WTC11 (cell line): Measurements from ENCODE around the gene ARHGAP42. TPM values are rescaled to one million over a fixed set of nuclear protein-coding genes. Genes with fewer than 3 reads are reported as not detected.

ENCODE experiments used
- ATAC-seq: fragments of 200-7000 bp; cut with Tn5 transposase; 2 replicates; pipeline ENCODE4 v1.10.0; 2021; ENCODE audit warnings: mild to moderate bottlenecking, moderate library complexity
- CTCF ChIA-PET: fragments of 300-600 bp; sonication (Branson Sonifier 250); formaldehyde crosslinking; loops from one replicate; lab custom pipeline; 2021; ENCODE audit warnings: antibody characterized with exemption; lab: Charles Lee
- POLR2A ChIA-PET: fragments of 350-600 bp; sonication (Branson Sonifier 250); formaldehyde crosslinking; loops from one replicate; lab custom pipeline; 2021; ENCODE audit warnings: antibody characterized with exemption; lab: Charles Lee
- DNase-seq: peaks from one replicate; pipeline ENCODE4 v3.0.0; 2021; ENCODE audit warnings: low spot score
- H3K27ac Mint-ChIP-seq: 2 replicates; pipeline ENCODE4 v1.8.0; 2021; ENCODE audit warnings: mixed read lengths
- H3K27me3 Mint-ChIP-seq: 2 replicates; pipeline ENCODE4 v1.8.0; 2021; ENCODE audit warnings: low read depth, mild to moderate bottlenecking, moderate library complexity, mixed read lengths
- H3K36me3 Mint-ChIP-seq: 2 replicates; pipeline ENCODE4 v1.8.0; 2021; ENCODE audit warnings: mixed read lengths
- H3K4me1 Mint-ChIP-seq: 2 replicates; pipeline ENCODE4 v1.8.0; 2022; ENCODE audit warnings: mixed read lengths
- H3K4me3 Mint-ChIP-seq: 2 replicates; pipeline ENCODE4 v1.8.0; 2021; ENCODE audit warnings: mild to moderate bottlenecking, moderate library complexity, mixed read lengths
- H3K9me3 Mint-ChIP-seq: 2 replicates; pipeline ENCODE4 v1.8.0; 2021; ENCODE audit warnings: mixed read lengths
- ESRRA ChIP-seq: sonication (generic); formaldehyde crosslinking; IDR thresholded peaks from 2 replicates; pipeline ENCODE4 v1.8.1; 2022; ENCODE audit warnings: mild to moderate bottlenecking, missing genetic modification reagents, borderline replicate concordance
- FOXJ3 ChIP-seq: sonication (generic); formaldehyde crosslinking; IDR thresholded peaks from 2 replicates; pipeline ENCODE4 v1.9.0; 2021; ENCODE audit warnings: missing genetic modification reagents, mild to moderate bottlenecking, borderline replicate concordance
- FOXK1 ChIP-seq: sonication (generic); formaldehyde crosslinking; IDR thresholded peaks from 2 replicates; pipeline ENCODE4 v1.8.0; 2022; ENCODE audit warnings: mild to moderate bottlenecking, moderate library complexity, missing genetic modification reagents
- JAZF1 ChIP-seq: fragments of 250-450 bp; sonication (Bioruptor Pico); IDR thresholded peaks from 2 replicates; pipeline ENCODE4 v1.9.0; 2021; ENCODE audit warnings: moderate library complexity, mild to moderate bottlenecking, inconsistent platforms
- PRRX2 ChIP-seq: fragments of 250-450 bp; sonication (Bioruptor Pico); IDR thresholded peaks from 2 replicates; pipeline ENCODE4 v1.8.0; 2021; ENCODE audit warnings: mild to moderate bottlenecking
- SMAD3 ChIP-seq: sonication (generic); formaldehyde crosslinking; IDR thresholded peaks from 2 replicates; pipeline ENCODE4 v1.8.0; 2022; ENCODE audit warnings: missing genetic modification reagents, mild to moderate bottlenecking, borderline replicate concordance
- TCF7 ChIP-seq: sonication (generic); formaldehyde crosslinking; IDR thresholded peaks from 2 replicates; pipeline ENCODE4 v1.8.0; 2022; ENCODE audit warnings: mild to moderate bottlenecking, low read depth, missing genetic modification reagents, moderate library complexity
- TEAD1 ChIP-seq: sonication (generic); formaldehyde crosslinking; IDR thresholded peaks from 2 replicates; pipeline ENCODE4 v1.8.0; 2022; ENCODE audit warnings: mild to moderate bottlenecking, missing genetic modification reagents
- ZNF263 ChIP-seq: sonication (generic); formaldehyde crosslinking; IDR thresholded peaks from 2 replicates; pipeline ENCODE4 v1.8.1; 2022; ENCODE audit warnings: low read depth, mild to moderate bottlenecking, moderate library complexity, missing genetic modification reagents
- ZNF317 ChIP-seq: sonication (generic); formaldehyde crosslinking; IDR thresholded peaks from 2 replicates; pipeline ENCODE4 v1.8.1; 2023; ENCODE audit warnings: low read depth, mild to moderate bottlenecking, moderate library complexity, missing genetic modification reagents, borderline replicate concordance
- ZNF396 ChIP-seq: fragments of 250-450 bp; sonication (Bioruptor Pico); IDR thresholded peaks from 2 replicates; pipeline ENCODE4 v1.8.0; 2021; ENCODE audit warnings: mild to moderate bottlenecking, moderate library complexity, borderline replicate concordance
- ZNF423 ChIP-seq: fragments of 250-450 bp; sonication (Bioruptor Pico); IDR thresholded peaks from 2 replicates; pipeline ENCODE4 v2.1.2; 2022; ENCODE audit warnings: mild to moderate bottlenecking, moderate library complexity
- ZNF671 ChIP-seq: fragments of 250-450 bp; sonication (Bioruptor Pico); IDR thresholded peaks from 2 replicates; pipeline ENCODE4 v1.8.0; 2021; ENCODE audit warnings: mild to moderate bottlenecking
- total RNA-seq: library from RNA; stranded (reverse); gene quantifications from 3 replicates; pipeline ENCODE4 v1.2.3, GENCODE V29; 2021
- TF ChIP-seq, protein P1 (sequence below): sonication (generic); formaldehyde crosslinking; IDR thresholded peaks from 2 replicates; pipeline ENCODE4 v1.8.0; 2022; ENCODE audit warnings: mild to moderate bottlenecking, missing genetic modification reagents
- TF ChIP-seq, protein P2 (sequence below): sonication (generic); formaldehyde crosslinking; IDR thresholded peaks from 2 replicates; pipeline ENCODE4 v1.8.0; 2022; ENCODE audit warnings: mild to moderate bottlenecking, missing genetic modification reagents
- TF ChIP-seq, protein P3 (sequence below): fragments of 250-450 bp; sonication (Bioruptor Pico); IDR thresholded peaks from 2 replicates; pipeline ENCODE4 v1.9.0; 2021; ENCODE audit warnings: moderate library complexity, mild to moderate bottlenecking, inconsistent platforms, borderline replicate concordance
- TF ChIP-seq, protein P4 (sequence below): fragments of 250-450 bp; sonication (Bioruptor Pico); IDR thresholded peaks from 2 replicates; pipeline ENCODE4 v2.1.2; 2022; ENCODE audit warnings: mild to moderate bottlenecking, moderate library complexity
- TF ChIP-seq, protein P5 (sequence below): fragments of 250-450 bp; sonication (Bioruptor Pico); IDR thresholded peaks from 2 replicates; pipeline ENCODE4 v1.9.0; 2021; ENCODE audit warnings: mild to moderate bottlenecking
- TF ChIP-seq, protein P6 (sequence below): sonication (generic); formaldehyde crosslinking; IDR thresholded peaks from 2 replicates; pipeline ENCODE4 v1.8.1; 2022; ENCODE audit warnings: mild to moderate bottlenecking, missing genetic modification reagents, moderate library complexity, borderline replicate concordance
- TF ChIP-seq, protein P7 (sequence below): sonication (generic); formaldehyde crosslinking; IDR thresholded peaks from 2 replicates; pipeline ENCODE4 v1.8.0; 2023; ENCODE audit warnings: missing genetic modification reagents
- TF ChIP-seq, protein P8 (sequence below): fragments of 250-450 bp; sonication (Bioruptor Pico); conservative IDR thresholded peaks from 2 replicates; pipeline ENCODE4 v1.9.0; 2021; ENCODE audit warnings: mild to moderate bottlenecking
- TF ChIP-seq, protein P9 (sequence below): fragments of 250-450 bp; sonication (Bioruptor Pico); IDR thresholded peaks from 2 replicates; pipeline ENCODE4 v1.8.0; 2021; ENCODE audit warnings: mild to moderate bottlenecking

The ARHGAP42 gene
- total RNA-seq, 1 experiment from 2014 or later = 32.5 TPM

DNA sequence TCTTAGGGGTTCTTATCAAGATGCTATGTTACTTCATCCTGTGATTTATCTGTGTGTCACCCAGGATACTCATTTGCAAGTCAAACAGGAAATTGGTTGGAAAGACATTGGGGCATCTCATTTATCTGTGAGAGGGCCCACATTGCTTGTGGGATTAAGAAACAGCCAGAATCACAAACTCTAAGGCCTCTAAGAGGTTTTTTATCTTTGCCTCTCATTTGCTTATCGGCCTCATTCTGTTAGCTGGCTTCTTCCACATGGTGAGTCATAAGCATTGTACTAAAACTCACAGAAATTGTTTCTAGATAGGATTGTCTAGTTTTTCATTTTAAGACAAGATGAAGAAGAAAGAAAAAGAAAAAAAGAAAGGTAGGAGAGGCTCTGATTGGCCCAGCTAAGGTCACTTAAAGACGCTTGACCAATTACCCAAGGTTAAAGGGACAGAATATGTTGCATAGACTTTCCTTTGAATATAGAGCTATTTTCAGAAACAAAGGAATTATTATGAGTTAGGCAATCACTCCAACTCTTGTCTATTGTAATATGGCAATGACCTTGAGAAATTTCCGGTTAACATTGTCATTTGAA is 121.9 kb downstream of the ARHGAP42 start (continued):
- TF ChIP-seq, protein P1, sequence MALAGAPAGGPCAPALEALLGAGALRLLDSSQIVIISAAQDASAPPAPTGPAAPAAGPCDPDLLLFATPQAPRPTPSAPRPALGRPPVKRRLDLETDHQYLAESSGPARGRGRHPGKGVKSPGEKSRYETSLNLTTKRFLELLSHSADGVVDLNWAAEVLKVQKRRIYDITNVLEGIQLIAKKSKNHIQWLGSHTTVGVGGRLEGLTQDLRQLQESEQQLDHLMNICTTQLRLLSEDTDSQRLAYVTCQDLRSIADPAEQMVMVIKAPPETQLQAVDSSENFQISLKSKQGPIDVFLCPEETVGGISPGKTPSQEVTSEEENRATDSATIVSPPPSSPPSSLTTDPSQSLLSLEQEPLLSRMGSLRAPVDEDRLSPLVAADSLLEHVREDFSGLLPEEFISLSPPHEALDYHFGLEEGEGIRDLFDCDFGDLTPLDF (CRISPR knock-in tag) = no peak
- no peak for TF ChIP-seq ZNF317 (CRISPR knock-in tag)
- TF ChIP-seq SMAD3 = no peak

DNA sequence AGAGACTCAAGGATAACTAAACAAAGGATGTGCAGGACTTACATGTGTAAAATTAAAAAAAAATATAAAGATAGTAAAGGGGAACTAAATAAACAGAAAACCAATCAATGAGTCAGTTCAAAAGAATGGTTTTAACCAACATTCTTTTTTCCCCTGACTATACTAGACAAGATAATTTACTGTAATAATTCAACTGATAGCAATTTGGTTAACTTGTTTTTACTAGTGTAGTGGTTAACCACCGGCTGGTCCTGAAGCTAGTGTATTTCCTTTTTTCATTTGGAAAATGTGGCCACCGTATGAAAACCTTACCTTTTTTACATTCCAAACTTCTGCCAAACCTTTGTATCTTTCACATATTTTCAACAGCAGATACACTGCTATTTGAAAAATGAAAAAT is 123.1 kb downstream of the ARHGAP42 start:
- no peaks in the 10 kb centered on the region for H3K36me3 Mint-ChIP-seq
- DNase-seq = no peak
- H3K4me3 Mint-ChIP-seq = no peak overlapping the region
- ChIA-PET CTCF (no interaction called here), POLR2A (no interaction called here)
- H3K27me3 Mint-ChIP-seq = no peaks in the 10 kb centered on the region
- H3K9me3 Mint-ChIP-seq = 0 out of 2 replicates have a peak, but pooled peaks cover 8% of the 10 kb centered on the region
- no peak for ATAC-seq
- H3K4me1 Mint-ChIP-seq = peaks cover 29% of the 10 kb centered on the region
- H3K27ac Mint-ChIP-seq = no peak overlapping the region
- TF ChIP-seq, protein P2, sequence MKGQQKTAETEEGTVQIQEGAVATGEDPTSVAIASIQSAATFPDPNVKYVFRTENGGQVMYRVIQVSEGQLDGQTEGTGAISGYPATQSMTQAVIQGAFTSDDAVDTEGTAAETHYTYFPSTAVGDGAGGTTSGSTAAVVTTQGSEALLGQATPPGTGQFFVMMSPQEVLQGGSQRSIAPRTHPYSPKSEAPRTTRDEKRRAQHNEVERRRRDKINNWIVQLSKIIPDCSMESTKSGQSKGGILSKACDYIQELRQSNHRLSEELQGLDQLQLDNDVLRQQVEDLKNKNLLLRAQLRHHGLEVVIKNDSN (CRISPR knock-in tag) = no peak
- TF ChIP-seq, protein P3, sequence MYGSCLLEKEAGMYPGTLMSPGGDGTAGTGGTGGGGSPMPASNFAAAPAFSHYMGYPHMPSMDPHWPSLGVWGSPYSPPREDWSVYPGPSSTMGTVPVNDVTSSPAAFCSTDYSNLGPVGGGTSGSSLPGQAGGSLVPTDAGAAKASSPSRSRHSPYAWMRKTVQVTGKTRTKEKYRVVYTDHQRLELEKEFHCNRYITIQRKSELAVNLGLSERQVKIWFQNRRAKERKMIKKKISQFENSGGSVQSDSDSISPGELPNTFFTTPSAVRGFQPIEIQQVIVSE = no peak
- TF ChIP-seq, protein P4, sequence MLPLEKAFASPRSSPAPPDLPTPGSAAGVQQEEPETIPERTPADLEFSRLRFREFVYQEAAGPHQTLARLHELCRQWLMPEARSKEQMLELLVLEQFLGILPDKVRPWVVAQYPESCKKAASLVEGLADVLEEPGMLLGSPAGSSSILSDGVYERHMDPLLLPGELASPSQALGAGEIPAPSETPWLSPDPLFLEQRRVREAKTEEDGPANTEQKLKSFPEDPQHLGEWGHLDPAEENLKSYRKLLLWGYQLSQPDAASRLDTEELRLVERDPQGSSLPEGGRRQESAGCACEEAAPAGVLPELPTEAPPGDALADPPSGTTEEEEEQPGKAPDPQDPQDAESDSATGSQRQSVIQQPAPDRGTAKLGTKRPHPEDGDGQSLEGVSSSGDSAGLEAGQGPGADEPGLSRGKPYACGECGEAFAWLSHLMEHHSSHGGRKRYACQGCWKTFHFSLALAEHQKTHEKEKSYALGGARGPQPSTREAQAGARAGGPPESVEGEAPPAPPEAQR (CRISPR knock-in tag) = no peak
- no peak for TF ChIP-seq ZNF263 (CRISPR knock-in tag)
- no peak for TF ChIP-seq JAZF1 (CRISPR knock-in tag)
- TF ChIP-seq TCF7 (CRISPR knock-in tag) = no peak
- TF ChIP-seq PRRX2 = no peak
- TF ChIP-seq ZNF396 (CRISPR knock-in tag) = no peak
- no peak for TF ChIP-seq FOXJ3
- TF ChIP-seq FOXK1 (CRISPR knock-in tag) = no peak
- TF ChIP-seq, protein P5, sequence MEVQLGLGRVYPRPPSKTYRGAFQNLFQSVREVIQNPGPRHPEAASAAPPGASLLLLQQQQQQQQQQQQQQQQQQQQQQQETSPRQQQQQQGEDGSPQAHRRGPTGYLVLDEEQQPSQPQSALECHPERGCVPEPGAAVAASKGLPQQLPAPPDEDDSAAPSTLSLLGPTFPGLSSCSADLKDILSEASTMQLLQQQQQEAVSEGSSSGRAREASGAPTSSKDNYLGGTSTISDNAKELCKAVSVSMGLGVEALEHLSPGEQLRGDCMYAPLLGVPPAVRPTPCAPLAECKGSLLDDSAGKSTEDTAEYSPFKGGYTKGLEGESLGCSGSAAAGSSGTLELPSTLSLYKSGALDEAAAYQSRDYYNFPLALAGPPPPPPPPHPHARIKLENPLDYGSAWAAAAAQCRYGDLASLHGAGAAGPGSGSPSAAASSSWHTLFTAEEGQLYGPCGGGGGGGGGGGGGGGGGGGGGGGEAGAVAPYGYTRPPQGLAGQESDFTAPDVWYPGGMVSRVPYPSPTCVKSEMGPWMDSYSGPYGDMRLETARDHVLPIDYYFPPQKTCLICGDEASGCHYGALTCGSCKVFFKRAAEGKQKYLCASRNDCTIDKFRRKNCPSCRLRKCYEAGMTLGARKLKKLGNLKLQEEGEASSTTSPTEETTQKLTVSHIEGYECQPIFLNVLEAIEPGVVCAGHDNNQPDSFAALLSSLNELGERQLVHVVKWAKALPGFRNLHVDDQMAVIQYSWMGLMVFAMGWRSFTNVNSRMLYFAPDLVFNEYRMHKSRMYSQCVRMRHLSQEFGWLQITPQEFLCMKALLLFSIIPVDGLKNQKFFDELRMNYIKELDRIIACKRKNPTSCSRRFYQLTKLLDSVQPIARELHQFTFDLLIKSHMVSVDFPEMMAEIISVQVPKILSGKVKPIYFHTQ = no peak
- no peak for TF ChIP-seq ZNF423 (CRISPR knock-in tag)
- TF ChIP-seq, protein P6, sequence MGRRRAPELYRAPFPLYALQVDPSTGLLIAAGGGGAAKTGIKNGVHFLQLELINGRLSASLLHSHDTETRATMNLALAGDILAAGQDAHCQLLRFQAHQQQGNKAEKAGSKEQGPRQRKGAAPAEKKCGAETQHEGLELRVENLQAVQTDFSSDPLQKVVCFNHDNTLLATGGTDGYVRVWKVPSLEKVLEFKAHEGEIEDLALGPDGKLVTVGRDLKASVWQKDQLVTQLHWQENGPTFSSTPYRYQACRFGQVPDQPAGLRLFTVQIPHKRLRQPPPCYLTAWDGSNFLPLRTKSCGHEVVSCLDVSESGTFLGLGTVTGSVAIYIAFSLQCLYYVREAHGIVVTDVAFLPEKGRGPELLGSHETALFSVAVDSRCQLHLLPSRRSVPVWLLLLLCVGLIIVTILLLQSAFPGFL = no peak
- TF ChIP-seq TEAD1 (CRISPR knock-in tag) = no peak
- TF ChIP-seq, protein P7, sequence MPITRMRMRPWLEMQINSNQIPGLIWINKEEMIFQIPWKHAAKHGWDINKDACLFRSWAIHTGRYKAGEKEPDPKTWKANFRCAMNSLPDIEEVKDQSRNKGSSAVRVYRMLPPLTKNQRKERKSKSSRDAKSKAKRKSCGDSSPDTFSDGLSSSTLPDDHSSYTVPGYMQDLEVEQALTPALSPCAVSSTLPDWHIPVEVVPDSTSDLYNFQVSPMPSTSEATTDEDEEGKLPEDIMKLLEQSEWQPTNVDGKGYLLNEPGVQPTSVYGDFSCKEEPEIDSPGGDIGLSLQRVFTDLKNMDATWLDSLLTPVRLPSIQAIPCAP = no peak
- TF ChIP-seq, protein P8, sequence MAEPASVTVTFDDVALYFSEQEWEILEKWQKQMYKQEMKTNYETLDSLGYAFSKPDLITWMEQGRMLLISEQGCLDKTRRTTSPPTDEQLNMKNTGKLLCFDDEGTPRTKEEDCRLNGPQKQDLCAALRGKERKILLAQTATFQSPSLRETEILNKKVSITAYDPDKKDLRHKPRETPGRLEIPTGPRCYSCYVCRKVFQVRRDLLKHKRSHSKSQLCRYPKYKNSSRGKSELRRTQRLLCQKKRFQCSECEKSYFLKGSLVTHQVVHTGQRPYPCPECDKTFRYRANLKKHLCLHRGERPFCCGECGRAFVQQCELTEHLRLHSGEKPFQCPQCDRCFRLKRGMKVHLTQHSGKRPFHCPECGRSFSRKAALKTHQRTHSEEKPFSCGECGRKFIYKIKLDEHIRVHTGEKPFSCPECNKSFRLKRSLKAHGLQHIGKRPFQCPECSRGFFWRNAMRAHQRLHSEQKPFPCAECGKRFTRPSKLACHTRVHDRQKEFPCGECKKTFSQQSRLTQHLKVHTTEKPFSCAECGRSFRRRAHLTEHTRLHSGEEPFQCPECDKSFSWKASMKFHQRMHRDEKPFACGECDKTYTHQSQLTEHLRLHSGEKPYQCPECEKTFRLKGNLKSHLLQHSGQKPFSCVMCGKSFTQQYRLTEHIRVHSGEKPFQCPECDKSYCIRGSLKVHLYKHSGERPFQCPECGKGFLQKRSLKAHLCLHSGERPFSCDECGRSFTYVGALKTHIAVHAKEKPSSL (CRISPR knock-in tag) = no peak
- TF ChIP-seq, protein P9, sequence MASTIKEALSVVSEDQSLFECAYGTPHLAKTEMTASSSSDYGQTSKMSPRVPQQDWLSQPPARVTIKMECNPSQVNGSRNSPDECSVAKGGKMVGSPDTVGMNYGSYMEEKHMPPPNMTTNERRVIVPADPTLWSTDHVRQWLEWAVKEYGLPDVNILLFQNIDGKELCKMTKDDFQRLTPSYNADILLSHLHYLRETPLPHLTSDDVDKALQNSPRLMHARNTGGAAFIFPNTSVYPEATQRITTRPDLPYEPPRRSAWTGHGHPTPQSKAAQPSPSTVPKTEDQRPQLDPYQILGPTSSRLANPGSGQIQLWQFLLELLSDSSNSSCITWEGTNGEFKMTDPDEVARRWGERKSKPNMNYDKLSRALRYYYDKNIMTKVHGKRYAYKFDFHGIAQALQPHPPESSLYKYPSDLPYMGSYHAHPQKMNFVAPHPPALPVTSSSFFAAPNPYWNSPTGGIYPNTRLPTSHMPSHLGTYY (CRISPR knock-in tag) = no peak
- TF ChIP-seq ZNF671 (CRISPR knock-in tag) = no peak
- TF ChIP-seq ESRRA (CRISPR knock-in tag) = no peak
